Neural crest cell (in vitro differentiated cells): ENCODE data around the gene SCAMP2. TPM values are rescaled to one million over a fixed set of nuclear protein-coding genes. Genes with fewer than 3 reads are reported as not detected.

Source experiments
- DNase-seq: peaks from one replicate; pipeline ENCODE4 v3.0.0; 2021; ENCODE audit warnings: low read depth, mixed read lengths, low spot score
- H3K27ac Mint-ChIP-seq: one replicate; pipeline ENCODE4 v1.8.0; 2021; ENCODE audit warnings: mild to moderate bottlenecking, mixed read lengths; ENCODE audit not compliant: unreplicated experiment
- H3K27me3 Mint-ChIP-seq: 2 replicates; pipeline ENCODE4 v1.8.0; 2021; ENCODE audit warnings: low read depth, mild to moderate bottlenecking, mixed read lengths
- H3K36me3 Mint-ChIP-seq: 2 replicates; pipeline ENCODE4 v1.8.0; 2021; ENCODE audit warnings: low read depth, mild to moderate bottlenecking, mixed read lengths
- H3K4me1 Mint-ChIP-seq: 2 replicates; pipeline ENCODE4 v1.8.0; 2021; ENCODE audit warnings: mixed read lengths
- H3K4me3 Mint-ChIP-seq: one replicate; pipeline ENCODE4 v1.8.0; 2021; ENCODE audit warnings: mild to moderate bottlenecking, mixed read lengths
- H3K9me3 Mint-ChIP-seq: 2 replicates; pipeline ENCODE4 v1.8.0; 2021; ENCODE audit warnings: mixed read lengths
- total RNA-seq: library from RNA; stranded (reverse); gene quantifications from 2 replicates; pipeline ENCODE4 v1.2.1, GENCODE V29; 2021
- TF ChIP-seq, protein P1 (sequence below): fragments of 200-600 bp; sonication (generic); conservative IDR thresholded peaks from 2 replicates; pipeline ENCODE4 v1.5.0; 2021; ENCODE audit warnings: antibody characterized with exemption, mild to moderate bottlenecking

Gene SCAMP2
- total RNA-seq, 1 donor from 2014 or later: 40.4 TPM

GRCh38 chr15:74804935-74805334, 68.2 kb downstream of the SCAMP2 start:
- H3K4me3 Mint-ChIP-seq: no peak overlapping the region
- no peaks in the 10 kb centered on the region for H3K9me3 Mint-ChIP-seq
- no peak for DNase-seq
- H3K27ac Mint-ChIP-seq: no peak overlapping the region
- H3K27me3 Mint-ChIP-seq: peaks cover 3% of the 10 kb centered on the region
- H3K4me1 Mint-ChIP-seq: peaks cover 3% of the 10 kb centered on the region
- peaks cover 5% of the 10 kb centered on the region for H3K36me3 Mint-ChIP-seq
- TF ChIP-seq, protein P1, sequence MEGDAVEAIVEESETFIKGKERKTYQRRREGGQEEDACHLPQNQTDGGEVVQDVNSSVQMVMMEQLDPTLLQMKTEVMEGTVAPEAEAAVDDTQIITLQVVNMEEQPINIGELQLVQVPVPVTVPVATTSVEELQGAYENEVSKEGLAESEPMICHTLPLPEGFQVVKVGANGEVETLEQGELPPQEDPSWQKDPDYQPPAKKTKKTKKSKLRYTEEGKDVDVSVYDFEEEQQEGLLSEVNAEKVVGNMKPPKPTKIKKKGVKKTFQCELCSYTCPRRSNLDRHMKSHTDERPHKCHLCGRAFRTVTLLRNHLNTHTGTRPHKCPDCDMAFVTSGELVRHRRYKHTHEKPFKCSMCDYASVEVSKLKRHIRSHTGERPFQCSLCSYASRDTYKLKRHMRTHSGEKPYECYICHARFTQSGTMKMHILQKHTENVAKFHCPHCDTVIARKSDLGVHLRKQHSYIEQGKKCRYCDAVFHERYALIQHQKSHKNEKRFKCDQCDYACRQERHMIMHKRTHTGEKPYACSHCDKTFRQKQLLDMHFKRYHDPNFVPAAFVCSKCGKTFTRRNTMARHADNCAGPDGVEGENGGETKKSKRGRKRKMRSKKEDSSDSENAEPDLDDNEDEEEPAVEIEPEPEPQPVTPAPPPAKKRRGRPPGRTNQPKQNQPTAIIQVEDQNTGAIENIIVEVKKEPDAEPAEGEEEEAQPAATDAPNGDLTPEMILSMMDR: no peak

DNA sequence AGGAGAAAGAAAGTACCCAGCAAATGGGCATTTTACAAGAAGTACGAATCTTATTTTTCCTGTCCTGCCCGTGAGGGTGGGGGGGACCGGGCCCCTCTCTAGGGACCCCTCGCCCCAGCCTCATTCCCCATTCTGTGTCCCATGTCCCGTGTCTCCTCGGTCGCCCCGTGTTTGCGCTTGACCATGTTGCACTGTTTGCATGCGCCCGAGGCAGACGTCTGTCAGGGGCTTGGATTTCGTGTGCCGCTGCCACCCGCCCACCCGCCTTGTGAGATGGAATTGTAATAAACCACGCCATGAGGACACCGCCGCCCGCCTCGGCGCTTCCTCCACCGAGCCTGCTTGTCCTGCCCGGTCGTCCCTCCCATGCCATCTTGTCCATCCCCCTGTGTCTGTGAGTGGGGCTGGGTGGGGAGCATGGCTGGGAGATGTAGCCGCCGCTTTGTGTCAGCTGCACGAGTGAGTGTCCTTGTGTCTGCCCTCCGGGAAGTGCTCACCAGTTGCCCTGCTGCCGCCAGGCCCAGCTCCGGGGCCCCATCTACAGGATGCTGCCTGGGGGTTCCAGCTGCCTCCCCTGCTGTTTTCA, 70.2 kb downstream of the SCAMP2 start:
- H3K27ac Mint-ChIP-seq: no peak overlapping the region
- no peak overlapping the region for H3K4me3 Mint-ChIP-seq
- H3K36me3 Mint-ChIP-seq: peaks cover 5% of the 10 kb centered on the region
- peaks cover 3% of the 10 kb centered on the region for H3K4me1 Mint-ChIP-seq
- no peaks in the 10 kb centered on the region for H3K27me3 Mint-ChIP-seq
- DNase-seq: no peak
- TF ChIP-seq, protein P1: no peak
- no peaks in the 10 kb centered on the region for H3K9me3 Mint-ChIP-seq

GRCh38 chr15:74802290-74802689, 70.9 kb downstream of the SCAMP2 start:
- no peak overlapping the region for H3K4me3 Mint-ChIP-seq
- H3K4me1 Mint-ChIP-seq: peaks cover 2% of the 10 kb centered on the region
- DNase-seq: no peak
- H3K27me3 Mint-ChIP-seq: no peaks in the 10 kb centered on the region
- TF ChIP-seq, protein P1: no peak
- H3K27ac Mint-ChIP-seq: no peak overlapping the region
- peaks cover 5% of the 10 kb centered on the region for H3K36me3 Mint-ChIP-seq
- no peaks in the 10 kb centered on the region for H3K9me3 Mint-ChIP-seq

DNA sequence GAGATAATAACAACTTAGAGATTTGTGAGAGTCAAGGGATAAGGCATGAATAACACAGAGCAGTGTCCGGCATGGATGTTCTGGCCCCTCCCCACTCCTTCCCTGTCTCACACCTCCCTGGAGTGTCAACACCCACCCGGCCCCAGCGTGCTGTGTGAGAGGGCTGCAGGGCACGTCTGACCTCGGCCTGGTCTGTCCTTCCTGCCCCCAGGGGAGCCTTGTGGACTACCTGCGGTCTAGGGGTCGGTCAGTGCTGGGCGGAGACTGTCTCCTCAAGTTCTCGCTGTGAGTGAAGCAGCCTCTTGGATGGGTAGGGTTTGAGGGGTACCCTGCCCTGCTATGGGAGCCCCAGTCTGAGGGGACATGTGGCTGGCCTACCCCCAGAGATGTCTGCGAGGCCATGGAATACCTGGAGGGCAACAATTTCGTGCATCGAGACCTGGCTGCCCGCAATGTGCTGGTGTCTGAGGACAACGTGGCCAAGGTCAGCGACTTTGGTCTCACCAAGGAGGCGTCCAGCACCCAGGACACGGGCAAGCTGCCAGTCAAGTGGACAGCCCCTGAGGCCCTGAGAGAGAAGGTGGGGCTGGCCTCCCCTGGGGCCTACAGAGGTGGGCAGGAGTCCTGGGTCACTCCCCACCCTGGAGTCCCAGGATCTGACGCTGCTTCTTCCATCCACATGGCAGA, 71.7 kb downstream of the SCAMP2 start:
- DNase-seq: no peak
- no peak overlapping the region for H3K27ac Mint-ChIP-seq
- peaks cover 5% of the 10 kb centered on the region for H3K36me3 Mint-ChIP-seq

GRCh38 chr15:74800559-74801094, 72.5 kb downstream of the SCAMP2 start:
- Mint-ChIP-seq H3K9me3 (no peaks in the 10 kb centered on the region), H3K4me1 (no peaks in the 10 kb centered on the region), H3K27ac (no peak overlapping the region), H3K4me3 (no peak overlapping the region), H3K36me3 (peaks cover 5% of the 10 kb centered on the region), H3K27me3 (no peaks in the 10 kb centered on the region)
- no peak for DNase-seq
- TF ChIP-seq, protein P1: no peak

More for the DNA sequence above, 71.7 kb downstream of the SCAMP2 start:
- Mint-ChIP-seq H3K4me3 (no peak overlapping the region), H3K9me3 (no peaks in the 10 kb centered on the region), H3K4me1 (no peaks in the 10 kb centered on the region), H3K27me3 (no peaks in the 10 kb centered on the region)
- TF ChIP-seq, protein P1: no peak
